IMR-90 (cell line): ENCODE results near the gene MAPKAP1.

Source experiments
- CHD1 ChIP-seq: IDR thresholded peaks from 2 replicates; pipeline ENCODE4 v1.6.1; 2012; ENCODE audit warnings: low read depth, low read length, improper control_type of control experiment
- POLR2A ChIP-seq: IDR thresholded peaks from 2 replicates; pipeline ENCODE4 v1.6.1; 2012; ENCODE audit warnings: mild to moderate bottlenecking, low read depth, low read length
- RAD21 ChIP-seq: IDR thresholded peaks from 2 replicates; pipeline ENCODE4 v1.6.1; 2012; ENCODE audit warnings: low read length, improper control_type of control experiment
- TF ChIP-seq, protein P1 (sequence below): conservative IDR thresholded peaks from 2 replicates; pipeline ENCODE4 v1.5.1; 2012; ENCODE audit warnings: mild to moderate bottlenecking, low read depth, low read length, improper control_type of control experiment

DNA sequence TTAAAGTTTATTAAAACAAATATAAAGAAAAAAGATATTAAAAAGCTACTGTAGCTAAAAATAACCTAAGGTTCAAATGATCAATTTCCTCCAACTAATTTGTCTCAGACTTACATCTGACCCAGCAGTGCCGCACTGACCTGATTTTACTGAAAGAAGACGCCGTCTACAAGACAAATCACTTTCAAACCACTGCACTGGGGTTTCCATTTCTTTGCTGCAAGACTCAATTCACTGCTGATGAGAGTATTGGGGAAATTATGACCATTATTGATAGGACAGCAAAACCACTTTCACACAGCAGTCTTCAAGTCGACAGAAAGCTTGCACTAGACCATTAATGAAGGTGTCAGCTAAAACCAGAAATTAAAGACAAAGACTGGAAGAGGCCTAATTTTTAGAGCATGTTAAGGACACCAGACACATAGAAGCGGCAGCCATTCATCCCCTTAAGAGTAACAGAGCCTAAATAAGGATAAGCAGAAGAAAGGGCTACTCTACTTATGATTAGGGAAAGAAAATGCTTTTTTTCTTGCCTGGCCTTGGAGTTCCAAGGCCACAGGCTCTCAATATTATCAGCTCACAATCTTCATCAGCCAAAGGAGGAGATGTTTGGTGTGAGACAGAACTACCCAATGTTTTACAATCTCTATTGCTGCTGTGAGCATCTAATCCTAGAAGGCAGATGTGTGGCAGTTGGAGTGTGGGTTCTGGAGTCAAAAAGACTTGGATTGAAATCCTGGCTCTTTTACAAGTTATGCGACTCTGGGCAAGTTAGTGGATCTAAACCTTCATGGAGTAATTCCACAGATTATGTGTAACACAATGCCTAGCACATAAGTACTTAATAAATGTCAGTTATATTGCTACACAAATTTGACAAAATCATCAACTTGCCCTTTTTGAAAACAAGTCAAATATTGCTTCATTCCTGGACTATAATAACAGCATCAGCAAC lies 190.7 kb downstream of the MAPKAP1 start:
- TF ChIP-seq, protein P1, sequence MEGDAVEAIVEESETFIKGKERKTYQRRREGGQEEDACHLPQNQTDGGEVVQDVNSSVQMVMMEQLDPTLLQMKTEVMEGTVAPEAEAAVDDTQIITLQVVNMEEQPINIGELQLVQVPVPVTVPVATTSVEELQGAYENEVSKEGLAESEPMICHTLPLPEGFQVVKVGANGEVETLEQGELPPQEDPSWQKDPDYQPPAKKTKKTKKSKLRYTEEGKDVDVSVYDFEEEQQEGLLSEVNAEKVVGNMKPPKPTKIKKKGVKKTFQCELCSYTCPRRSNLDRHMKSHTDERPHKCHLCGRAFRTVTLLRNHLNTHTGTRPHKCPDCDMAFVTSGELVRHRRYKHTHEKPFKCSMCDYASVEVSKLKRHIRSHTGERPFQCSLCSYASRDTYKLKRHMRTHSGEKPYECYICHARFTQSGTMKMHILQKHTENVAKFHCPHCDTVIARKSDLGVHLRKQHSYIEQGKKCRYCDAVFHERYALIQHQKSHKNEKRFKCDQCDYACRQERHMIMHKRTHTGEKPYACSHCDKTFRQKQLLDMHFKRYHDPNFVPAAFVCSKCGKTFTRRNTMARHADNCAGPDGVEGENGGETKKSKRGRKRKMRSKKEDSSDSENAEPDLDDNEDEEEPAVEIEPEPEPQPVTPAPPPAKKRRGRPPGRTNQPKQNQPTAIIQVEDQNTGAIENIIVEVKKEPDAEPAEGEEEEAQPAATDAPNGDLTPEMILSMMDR = no peak
- TF ChIP-seq POLR2A = no peak
- no peak for TF ChIP-seq RAD21
- TF ChIP-seq CHD1 = no peak
